ENCODE measurements around the gene HOXA3.
A peak's percentile ranks its signal among the peaks of the same experiment; 100 is the strongest.

HOXA3 gene

DNA sequence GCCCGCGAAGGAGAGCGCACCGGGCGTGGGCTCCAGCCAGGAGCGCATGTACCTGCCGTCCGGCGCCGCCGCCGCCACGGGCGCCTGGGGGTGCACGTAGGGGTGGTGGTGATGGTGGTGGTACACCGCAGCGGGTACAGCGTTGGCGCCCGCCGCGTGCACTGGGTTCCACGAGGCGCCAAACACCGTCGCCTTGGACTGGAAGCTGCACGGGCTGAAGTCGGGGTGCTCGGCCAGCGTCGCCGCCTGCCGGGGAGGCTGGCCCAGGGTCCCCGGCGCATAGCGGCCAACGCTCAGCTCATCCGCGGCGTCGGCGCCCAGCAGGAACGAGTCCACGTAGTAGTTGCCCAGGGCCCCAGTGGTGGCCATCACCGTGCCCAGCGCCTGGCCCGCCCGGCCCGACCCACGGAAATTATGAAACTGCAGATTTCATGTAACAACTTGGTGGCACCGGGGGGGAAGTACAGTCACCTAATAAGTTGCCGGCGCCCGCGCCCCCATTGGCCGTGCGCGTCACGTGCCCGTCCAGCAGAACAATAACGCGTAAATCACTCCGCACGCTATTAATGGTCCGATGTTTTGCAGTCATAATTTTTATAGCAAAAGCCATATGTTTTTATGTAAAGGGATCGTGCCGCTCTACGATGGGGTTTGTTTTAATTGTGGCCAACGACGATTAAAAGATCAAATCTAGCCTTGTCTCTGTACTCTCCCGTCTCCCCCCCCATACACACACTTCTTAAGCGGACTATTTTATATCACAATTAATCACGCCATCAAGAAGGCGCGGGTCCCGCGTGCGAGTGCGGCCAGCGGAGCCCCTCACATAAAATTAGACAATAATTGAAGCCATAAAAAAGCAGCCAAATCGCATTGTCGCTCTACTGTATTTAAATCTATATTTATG, 13.0 kb upstream of the HOXA3 start, which contains the start of gene HOXA9:
HOXA9 (minus strand) TSS at position 449 of the 907 bp plus-strand sequence; CDS start at position 369, 80 bp downstream.
- DNase-seq: no peak

- no peak for DNase-seq
Measured at GRCh38 chr7:27164367-27165088, 12.1 kb upstream of the HOXA3 start.

- no peak for DNase-seq
Measured at GRCh38 chr7:27164045-27164366, 11.6 kb upstream of the HOXA3 start.

- DNase-seq: no peak
Measured at GRCh38 chr7:27163288-27164044, 11.1 kb upstream of the HOXA3 start.

DNA sequence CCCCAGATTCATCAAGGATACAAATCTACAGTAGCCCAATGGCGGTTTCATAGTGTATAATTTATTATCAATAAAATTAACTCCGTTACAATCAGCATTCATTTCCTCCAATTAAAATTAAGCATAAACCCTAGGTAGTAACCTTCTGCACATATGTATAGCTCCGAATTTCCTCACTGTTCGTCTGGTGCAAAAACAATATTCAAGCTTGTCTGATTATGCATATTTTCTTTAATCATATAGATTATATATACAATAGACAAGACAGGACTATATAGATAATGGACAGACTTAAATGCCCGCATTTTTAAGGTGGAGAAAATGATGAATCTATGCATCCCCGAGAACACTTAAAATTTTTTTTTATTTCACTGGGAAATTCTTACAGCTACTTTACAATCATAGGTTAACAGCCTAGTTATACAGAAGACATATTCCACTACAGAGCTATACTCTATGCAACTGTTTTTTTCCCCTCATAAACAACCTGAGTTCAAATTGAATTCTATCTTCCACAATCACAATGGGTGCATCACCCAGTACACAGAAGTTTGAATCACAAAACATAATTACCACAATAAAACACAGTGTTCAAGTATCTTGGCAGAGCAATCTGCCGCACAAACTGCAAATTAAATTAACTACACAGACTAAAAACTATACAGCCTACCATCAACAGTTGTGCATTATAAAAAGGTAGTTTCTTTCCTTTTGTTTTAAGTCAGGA, 10.3 kb upstream of the HOXA3 start:
- DNase-seq: no peak

GRCh38 chr7:27161721-27162560, 9.6 kb upstream of the HOXA3 start:
- peak; percentile 1 for DNase-seq

DNA sequence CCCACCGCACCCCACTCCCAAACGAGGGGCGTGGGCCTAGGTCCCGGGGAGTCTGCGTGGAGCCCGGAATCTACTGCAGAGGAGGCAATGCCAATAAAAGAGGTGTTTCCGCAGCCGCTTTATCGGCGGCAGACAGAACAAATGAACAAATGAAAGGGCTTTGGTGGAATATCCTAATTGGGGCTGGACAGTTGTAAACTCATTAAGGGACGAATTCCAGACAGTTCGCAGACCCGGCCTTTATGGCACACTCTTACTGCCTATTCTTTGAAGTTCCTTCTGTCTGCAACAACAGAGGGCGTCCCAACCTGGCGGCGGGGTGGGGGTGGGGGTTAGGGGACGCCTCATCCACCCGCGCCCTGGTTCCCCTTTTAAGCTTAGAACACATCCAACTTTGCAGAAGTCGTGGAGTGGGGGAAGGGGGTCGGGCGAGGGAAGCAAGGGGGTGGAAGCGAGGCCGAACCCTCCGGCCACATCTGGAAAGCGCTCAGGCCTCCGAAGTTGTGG, 8.9 kb upstream of the HOXA3 start:
- DNase-seq: no peak

- DNase-seq: peak; percentile 91
Measured at GRCh38 chr7:27160546-27161213, 8.3 kb upstream of the HOXA3 start.

DNA sequence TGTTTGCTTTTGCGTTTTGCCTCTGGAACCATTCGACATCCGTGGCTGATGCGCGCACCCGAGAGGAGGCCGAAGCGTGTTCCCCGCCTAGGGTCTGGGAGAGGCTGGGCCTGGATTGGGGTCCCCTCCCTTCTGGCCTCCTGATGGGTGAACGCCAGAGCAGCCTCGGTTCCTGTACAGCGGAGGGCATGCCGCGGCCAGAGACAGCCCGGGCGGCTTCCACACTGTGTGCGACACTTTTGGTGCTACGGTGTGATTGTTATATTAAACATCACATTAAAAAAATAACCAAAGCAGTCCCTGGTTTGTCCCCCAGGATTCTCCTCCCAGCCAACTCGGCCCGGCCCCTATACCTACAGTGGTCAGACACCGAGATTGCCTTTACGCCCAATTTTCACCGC, 7.8 kb upstream of the HOXA3 start:
- peak; percentile 49 for DNase-seq

- no peak for DNase-seq
Measured at GRCh38 chr7:27159266-27160144, 7.1 kb upstream of the HOXA3 start.

GRCh38 chr7:27158436-27159265, 6.3 kb upstream of the HOXA3 start:
- no peak for DNase-seq

DNA sequence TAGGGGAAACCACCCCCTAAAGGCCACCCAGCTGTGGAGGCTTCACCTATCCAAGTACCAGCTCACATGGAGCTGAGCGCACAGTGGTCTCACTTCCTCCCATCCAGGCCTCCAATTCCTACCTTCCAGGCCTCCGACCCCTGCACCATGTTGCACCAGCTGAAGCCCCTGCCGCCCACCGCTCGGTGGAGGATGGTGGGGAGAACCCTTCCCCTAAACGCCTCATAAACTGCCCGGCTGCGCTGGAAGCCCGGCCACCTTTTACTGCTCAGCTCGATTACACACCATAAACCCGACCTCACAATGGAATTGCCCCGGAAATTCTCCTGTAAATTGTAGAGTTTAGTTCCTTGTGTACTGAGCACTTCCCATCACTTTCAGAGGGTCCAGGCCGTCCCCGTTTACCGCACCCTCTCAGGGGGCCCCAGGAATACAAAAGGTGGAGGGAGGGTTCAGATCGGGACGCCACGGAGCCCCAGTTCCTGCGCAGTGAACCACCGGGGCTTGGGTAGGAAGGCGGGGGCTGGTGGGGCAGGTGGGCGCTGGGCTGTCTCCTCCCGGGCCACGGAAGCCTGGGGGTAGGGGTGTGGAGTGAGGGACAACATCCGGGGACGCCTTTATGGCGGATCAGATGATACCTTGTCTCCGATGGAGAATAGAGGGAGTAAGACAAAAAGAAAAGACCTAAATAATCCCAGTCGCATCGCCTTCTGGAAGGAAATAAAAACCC, 5.5 kb upstream of the HOXA3 start:
- DNase-seq: no peak

GRCh38 chr7:27156916-27157701, 4.7 kb upstream of the HOXA3 start:
- DNase-seq: no peak

DNA sequence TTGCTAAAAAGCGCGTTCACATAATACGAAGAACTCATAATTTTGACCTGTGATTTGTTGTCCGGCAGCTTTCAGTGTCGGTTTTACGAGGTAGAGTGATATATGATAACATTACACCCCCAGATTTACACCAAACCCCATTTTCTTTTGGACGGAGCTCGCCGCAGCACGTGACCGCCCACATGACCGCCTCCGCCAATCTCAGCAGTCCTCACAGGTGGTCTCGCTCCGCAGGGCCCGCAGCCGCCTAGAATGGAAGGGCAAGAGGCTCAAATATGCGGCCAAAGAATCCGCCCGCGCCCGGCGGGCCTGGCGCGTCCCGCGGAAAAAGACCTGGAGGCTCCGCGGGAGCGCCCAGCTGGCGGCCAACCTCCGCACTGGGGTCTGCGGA, 4.1 kb upstream of the HOXA3 start, which contains the start of gene HOXA7:
HOXA7 (minus strand) TSS at position 168 of the 391 bp plus-strand sequence; CDS start at position 38, 130 bp downstream.
- DNase-seq: no peak

DNA sequence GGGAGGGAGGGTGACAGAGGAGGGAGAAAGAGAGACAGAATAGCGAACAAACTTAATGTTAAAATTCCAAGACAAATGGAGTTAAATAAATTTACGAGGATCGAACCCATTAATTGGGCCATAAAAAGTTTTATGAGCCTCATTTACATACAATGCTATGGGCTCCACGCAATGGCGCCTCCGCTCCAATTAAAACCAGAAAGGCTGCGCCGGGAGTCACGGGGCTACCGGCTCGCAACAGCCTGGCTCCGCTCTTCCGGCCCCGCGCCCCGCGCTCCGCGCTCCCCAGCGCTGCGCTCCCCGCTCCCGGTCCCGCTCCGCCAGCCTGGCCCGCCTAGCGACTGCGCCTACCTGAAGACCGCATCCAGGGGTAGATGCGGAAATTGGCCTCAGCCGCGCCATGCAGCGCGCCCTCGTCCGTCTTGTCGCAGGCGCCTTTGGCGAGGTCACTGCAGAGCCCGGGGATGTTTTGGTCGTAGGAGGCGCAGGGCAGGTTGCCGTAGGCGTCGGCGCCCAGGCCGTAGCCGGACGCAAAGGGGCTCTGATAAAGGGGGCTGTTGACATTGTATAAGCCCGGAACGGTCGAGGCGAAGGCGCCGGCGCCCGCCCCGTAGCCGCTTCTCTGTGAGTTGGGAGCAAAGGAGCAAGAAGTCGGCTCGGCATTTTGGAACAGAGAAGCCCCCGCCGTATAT, 3.6 kb upstream of the HOXA3 start:
- DNase-seq: peak; percentile 43

Measured in CD4-positive, alpha-beta T cell treated with Interleukin-17A for 4 hours (primary cell).